MG63 (cell line): ENCODE measurements around the gene JPT1. TPM values are rescaled to one million over a fixed set of nuclear protein-coding genes. Genes with fewer than 3 reads are reported as not detected.

ENCODE experiments used
- DNase-seq: peaks from one replicate; pipeline ENCODE4 v3.0.0-alpha.2; 2020
- H3K27me3 ChIP-seq: fragments of 250-450 bp; sonication (Bioruptor Pico); 2 replicates; pipeline ENCODE4 v1.5.1; 2020; ENCODE audit warnings: mild to moderate bottlenecking, moderate library complexity
- H3K36me3 ChIP-seq: fragments of 250-450 bp; sonication (Bioruptor Pico); 2 replicates; pipeline ENCODE4 v1.5.1; 2020; ENCODE audit warnings: mild to moderate bottlenecking, moderate library complexity
- H3K4me3 ChIP-seq: fragments of 250-450 bp; sonication (Bioruptor Pico); 2 replicates; pipeline ENCODE4 v1.5.1; 2020; ENCODE audit warnings: mild to moderate bottlenecking, moderate library complexity
- H3K9me3 ChIP-seq: fragments of 250-450 bp; sonication (Bioruptor Pico); 2 replicates; pipeline ENCODE4 v1.5.1; 2020; ENCODE audit warnings: mild to moderate bottlenecking, moderate library complexity
- total RNA-seq: library from RNA; depleted of rRNA; stranded (reverse); fragments of >200 nt; shearing (Covaris generic); gene quantifications from 2 replicates; pipeline ENCODE4 v1.2.3, GENCODE V29; 2014; ENCODE audit warnings: low replicate concordance

JPT1 gene
- total RNA-seq, 1 experiment from 2014 or later = 285 TPM

GRCh38 chr17:75099881-75100595 is 54.3 kb downstream of the JPT1 start:
- H3K4me3 ChIP-seq = no peak overlapping the region
- H3K9me3 ChIP-seq = no peaks in the 10 kb centered on the region
- H3K27me3 ChIP-seq = no peaks in the 10 kb centered on the region
- no peak for DNase-seq
- no peaks in the 10 kb centered on the region for H3K36me3 ChIP-seq

DNA sequence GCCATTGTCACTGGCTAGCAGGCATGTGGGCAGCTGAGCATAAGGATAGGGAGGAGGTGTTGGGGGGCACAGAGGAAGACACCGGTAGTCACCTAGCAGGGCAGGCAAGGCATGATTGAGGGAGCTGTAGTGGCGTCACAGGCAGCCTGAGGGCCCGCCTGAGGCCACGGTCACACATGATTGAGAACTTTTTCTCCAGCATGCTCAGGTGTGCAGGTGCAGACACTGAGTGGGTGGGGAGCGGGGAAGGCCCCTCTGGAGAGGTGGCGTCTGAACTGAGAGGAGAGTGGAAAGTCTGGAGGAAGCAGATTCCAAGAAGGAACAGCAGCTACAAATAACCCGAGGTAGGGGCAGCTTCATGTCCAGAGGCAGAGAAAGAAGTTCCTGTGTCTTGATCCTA is 55.5 kb downstream of the JPT1 start:
- Histone ChIP-seq H3K4me3 (no peak overlapping the region), H3K27me3 (no peaks in the 10 kb centered on the region), H3K36me3 (no peaks in the 10 kb centered on the region), H3K9me3 (no peaks in the 10 kb centered on the region)
- DNase-seq = no peak

- no peaks in the 10 kb centered on the region for H3K36me3 ChIP-seq
- H3K4me3 ChIP-seq = no peak overlapping the region
- H3K9me3 ChIP-seq = no peaks in the 10 kb centered on the region
- DNase-seq = no peak
- H3K27me3 ChIP-seq = no peaks in the 10 kb centered on the region
These were observed 56.4 kb downstream of the JPT1 start for GRCh38 chr17:75097865-75098264.

DNA sequence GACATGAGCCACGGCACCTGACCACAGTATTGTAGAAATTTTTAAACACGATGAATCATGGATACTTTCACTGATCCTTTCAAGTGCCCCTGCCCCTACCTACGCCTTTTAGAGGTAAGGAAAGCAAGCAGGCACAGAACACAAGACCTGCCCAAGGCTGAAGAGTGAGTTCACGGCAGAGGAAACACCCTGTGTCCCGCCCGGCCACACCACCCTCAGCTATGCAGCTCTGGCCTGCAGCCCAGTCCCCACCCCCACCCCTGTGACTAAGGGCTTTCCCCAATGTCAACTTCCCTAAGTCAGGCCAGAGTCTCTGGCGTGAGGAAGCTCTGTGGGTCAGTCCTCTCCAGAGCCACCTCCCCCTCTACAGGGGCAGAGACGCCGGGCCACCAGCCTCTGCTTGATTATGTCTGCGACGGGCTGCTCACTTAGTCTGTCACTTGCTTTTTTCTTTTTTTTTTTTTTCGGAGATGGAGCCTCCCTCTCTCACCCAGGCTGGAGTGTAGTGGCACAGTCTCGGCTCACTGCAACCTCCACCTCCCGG is 58.2 kb downstream of the JPT1 start:
- Histone ChIP-seq H3K4me3 (no peak overlapping the region), H3K36me3 (no peaks in the 10 kb centered on the region), H3K27me3 (no peaks in the 10 kb centered on the region), H3K9me3 (no peaks in the 10 kb centered on the region)
- peak; percentile 66 for DNase-seq

- H3K9me3 ChIP-seq = no peaks in the 10 kb centered on the region
- no peak for DNase-seq
- no peak overlapping the region for H3K4me3 ChIP-seq
- no peaks in the 10 kb centered on the region for H3K27me3 ChIP-seq
- H3K36me3 ChIP-seq = no peaks in the 10 kb centered on the region
These were observed 59.4 kb downstream of the JPT1 start for GRCh38 chr17:75094871-75095399.

GRCh38 chr17:75093548-75094158 is 60.7 kb downstream of the JPT1 start:
- no peak for DNase-seq

DNA sequence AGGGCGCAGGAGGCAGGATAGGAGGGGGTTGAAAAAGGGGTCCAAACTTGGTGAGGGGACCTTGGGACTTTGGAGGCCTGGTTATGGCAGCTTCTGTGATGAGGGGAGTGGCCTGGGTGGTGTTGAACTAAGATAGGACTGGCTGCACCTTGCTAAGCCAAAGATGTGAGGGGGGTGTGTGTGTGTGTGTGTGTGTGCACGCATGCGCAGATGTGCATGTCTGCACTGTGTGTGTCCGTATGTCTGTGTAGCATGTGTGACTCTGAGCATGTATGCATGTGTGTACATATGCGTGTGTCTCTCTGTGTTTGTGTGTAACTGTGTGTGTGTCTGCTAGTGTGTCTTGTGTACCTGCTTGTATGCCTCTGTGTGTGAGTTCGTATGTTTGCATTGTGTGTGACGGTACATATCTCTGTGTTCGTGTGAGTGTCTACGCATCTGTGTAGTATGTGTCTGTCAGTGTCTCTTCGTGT is 62.4 kb downstream of the JPT1 start:
- Histone ChIP-seq H3K9me3 (no peaks in the 10 kb centered on the region), H3K27me3 (no peaks in the 10 kb centered on the region), H3K4me3 (no peak overlapping the region), H3K36me3 (no peaks in the 10 kb centered on the region)
- no peak for DNase-seq

More at GRCh38 chr17:75093548-75094158, 60.7 kb downstream of the JPT1 start:
- Histone ChIP-seq H3K9me3 (no peaks in the 10 kb centered on the region), H3K27me3 (no peaks in the 10 kb centered on the region), H3K36me3 (no peaks in the 10 kb centered on the region), H3K4me3 (no peak overlapping the region)

DNA sequence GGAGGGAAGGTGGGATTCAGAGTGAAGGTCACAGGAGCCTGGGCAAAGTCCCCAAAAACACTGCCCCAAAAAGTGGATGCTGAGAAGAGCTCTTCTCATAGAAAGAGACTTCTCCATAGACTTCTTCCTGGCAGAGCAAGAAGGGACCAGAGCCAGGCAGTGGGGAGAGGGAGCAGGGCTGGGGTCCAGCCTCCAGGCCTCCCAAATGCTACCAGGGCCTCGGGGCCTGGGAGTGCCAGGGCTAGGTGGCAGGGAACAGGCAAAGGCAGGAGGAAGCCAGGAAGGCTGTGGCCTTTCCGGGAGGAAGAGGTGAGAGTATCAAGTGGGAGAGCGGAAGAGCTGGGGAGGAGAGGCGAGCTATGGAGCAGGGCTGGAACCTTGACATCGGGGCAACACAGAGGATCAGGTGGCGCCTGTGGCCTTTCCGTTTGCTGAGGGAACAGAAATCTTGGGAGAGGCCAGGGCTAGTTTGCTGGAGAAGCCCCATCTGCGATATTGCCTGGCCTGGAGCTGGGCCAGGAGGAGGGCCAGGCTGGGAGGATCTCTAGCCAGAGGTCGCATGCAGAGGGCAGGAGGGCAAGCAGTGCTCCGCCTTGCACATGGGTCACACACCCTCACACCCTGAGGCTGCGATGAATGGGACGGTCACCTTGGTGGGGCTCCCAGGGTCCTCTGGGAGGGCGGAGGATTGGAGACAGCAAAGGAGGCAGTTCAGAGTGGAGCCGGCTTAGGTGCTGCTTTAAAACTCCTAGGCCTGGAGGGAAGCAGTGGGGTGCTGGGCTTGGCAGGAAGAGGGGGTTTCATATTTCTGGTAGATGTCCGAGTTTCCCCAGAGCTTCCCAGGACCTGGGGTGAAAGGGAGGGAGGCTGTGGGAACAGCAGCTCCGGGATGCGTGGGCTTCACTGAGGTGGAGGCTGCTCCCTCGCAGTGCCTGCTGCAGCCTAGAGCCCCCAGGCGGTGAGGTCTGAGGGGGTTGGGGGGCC is 63.1 kb downstream of the JPT1 start:
- no peak for DNase-seq
- Histone ChIP-seq H3K4me3 (no peak overlapping the region), H3K36me3 (no peaks in the 10 kb centered on the region), H3K27me3 (no peaks in the 10 kb centered on the region), H3K9me3 (no peaks in the 10 kb centered on the region)

GRCh38 chr17:75088465-75089417 is 65.6 kb downstream of the JPT1 start:
- no peaks in the 10 kb centered on the region for H3K27me3 ChIP-seq
- no peaks in the 10 kb centered on the region for H3K9me3 ChIP-seq
- H3K4me3 ChIP-seq = peak overlapping the region; percentile 46
- H3K36me3 ChIP-seq = no peaks in the 10 kb centered on the region
- peak; percentile 76 for DNase-seq

GRCh38 chr17:75087558-75088453 is 66.5 kb downstream of the JPT1 start, which contains the start of gene SLC16A5:
Gene SLC16A5 (plus strand): TSS chr17:75087954. CDS start chr17:75093637, 5,683 bp downstream.
- no peaks in the 10 kb centered on the region for H3K36me3 ChIP-seq
- no peaks in the 10 kb centered on the region for H3K27me3 ChIP-seq
- peak within 1 kb of the TSS; percentile 46 for H3K4me3 ChIP-seq
- peak; percentile 93 for DNase-seq
- H3K9me3 ChIP-seq = no peaks in the 10 kb centered on the region

GRCh38 chr17:75087182-75087557 is 67.1 kb downstream of the JPT1 start:
- Histone ChIP-seq H3K27me3 (no peaks in the 10 kb centered on the region), H3K4me3 (peak overlapping the region; percentile 46), H3K36me3 (no peaks in the 10 kb centered on the region), H3K9me3 (no peaks in the 10 kb centered on the region)
- DNase-seq = no peak

DNA sequence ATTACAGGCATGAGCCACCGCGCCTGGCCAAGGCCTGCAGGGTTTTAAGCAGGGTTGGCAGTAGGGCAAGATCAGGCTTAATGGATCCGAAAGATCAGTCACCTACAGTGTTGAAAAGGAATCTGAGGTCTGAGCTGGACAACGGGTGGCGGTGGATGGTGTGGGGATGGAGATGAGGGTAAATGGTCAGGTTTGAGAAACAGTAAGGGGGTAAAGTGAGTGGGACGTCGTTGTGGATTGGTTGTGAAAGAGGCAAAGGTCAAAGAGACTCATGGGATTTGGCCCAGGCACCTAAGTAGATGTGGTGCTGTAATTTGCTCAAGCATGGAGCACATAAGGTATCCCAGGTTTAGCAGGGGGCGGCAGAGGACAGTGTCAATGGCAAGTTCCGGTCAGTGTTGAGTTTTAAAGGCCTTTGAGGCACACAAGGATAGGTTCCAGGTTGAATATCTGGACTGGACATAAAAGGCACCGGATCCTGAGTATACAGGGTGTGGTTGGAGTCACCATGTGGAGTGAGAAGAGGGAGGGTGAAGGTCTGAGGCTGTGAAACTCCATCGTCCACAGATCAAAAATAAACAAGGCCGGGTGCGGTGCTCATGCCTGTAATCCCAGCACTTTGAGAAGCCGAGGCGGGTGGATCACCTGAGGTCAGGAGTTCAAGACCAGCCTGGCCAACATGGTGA is 67.7 kb downstream of the JPT1 start:
- no peaks in the 10 kb centered on the region for H3K9me3 ChIP-seq
- no peaks in the 10 kb centered on the region for H3K27me3 ChIP-seq
- peak overlapping the region; percentile 46 for H3K4me3 ChIP-seq
- DNase-seq = no peak
- H3K36me3 ChIP-seq = no peaks in the 10 kb centered on the region
